GM12892 (cell line): Measurements from ENCODE around the gene P2RX6.

Source experiments
- POLR2A ChIP-seq: IDR thresholded peaks from 2 replicates; pipeline ENCODE4 v1.6.1; 2011; ENCODE audit warnings: low read depth, low read length, control low read depth
- POLR2AphosphoS5 ChIP-seq: IDR thresholded peaks from 2 replicates; pipeline ENCODE4 v1.6.1; 2011; ENCODE audit warnings: low read depth, low read length, control low read depth
- TAF1 ChIP-seq: IDR thresholded peaks from 2 replicates; pipeline ENCODE4 v1.6.1; 2011; ENCODE audit warnings: low read depth, mild to moderate bottlenecking, control low read depth, low read length, borderline replicate concordance

DNA sequence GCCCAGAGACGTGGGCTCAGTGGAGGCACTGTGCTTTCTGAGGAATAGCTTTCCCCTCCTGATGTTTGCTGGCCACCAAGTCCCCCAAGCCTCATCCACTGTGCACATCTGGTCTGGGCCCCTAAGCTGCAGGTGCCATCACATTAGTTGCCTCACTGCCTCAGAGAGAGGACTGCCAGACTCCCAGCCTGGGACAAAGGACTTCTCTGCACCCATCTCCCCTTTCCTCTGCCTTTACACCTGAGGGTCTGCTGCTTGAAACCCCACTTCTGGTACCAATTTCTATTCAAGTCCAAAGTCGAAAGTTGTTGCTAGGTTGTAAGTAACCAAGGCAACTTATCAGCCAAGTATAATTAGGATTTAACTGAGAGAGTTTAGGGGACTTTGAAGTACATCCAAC is 36.5 kb upstream of the P2RX6 start:
- TF ChIP-seq POLR2A: no peak
- no peak for TF ChIP-seq TAF1
- no peak for TF ChIP-seq POLR2AphosphoS5
